ENCODE results near the gene FBXW5. TPM values are rescaled to one million over a fixed set of nuclear protein-coding genes. Genes with fewer than 3 reads are reported as not detected.

The FBXW5 gene
- total and polyA plus RNA-seq, 5 experiments from 2014 or later = 62.9 to 93.1 (median 92.1) TPM

DNA sequence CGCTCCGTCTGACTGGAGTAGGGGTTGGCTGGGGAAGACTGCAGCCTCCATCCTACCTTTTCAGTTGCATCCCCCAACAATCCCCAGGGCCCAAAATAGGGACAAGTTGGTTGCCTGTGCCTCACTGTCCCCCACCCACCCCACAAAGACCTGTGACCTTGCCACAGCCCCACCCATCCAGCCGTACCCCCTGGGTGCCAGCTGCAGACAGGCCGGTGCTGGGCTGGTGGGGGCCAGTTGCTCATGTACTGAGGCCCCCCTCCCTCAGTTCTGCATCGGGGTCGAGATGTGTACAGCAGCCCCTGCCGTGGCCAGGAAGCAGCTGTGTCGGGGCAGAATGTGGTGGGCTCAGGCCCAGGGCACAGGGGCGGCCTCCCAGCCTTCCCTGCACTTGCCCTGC is 38.6 kb upstream of the FBXW5 start:
- Mint-ChIP-seq H3K9me3 (no peaks in the 10 kb centered on the region), H3K36me3 (no peaks in the 10 kb centered on the region), H3K27me3 (peaks cover 3 to 27% (median 13%) of the 10 kb centered on the region in 5 donors), H3K4me1 (peaks cover 3 to 9% (median 8%) of the 10 kb centered on the region in 4 donors), H3K27ac (no peak overlapping the region), H3K4me3 (peak overlapping the region in 1 of 10 donors; percentile 34)
- ATAC-seq = no peak
- POLR2A ChIA-PET = interaction anchor here (1.2 kb wide), 1 partner anchor 8 kb away, joined by 4 read pairs; no protein-coding TSS in a partner anchor
- DNase-seq = no peak

DNA sequence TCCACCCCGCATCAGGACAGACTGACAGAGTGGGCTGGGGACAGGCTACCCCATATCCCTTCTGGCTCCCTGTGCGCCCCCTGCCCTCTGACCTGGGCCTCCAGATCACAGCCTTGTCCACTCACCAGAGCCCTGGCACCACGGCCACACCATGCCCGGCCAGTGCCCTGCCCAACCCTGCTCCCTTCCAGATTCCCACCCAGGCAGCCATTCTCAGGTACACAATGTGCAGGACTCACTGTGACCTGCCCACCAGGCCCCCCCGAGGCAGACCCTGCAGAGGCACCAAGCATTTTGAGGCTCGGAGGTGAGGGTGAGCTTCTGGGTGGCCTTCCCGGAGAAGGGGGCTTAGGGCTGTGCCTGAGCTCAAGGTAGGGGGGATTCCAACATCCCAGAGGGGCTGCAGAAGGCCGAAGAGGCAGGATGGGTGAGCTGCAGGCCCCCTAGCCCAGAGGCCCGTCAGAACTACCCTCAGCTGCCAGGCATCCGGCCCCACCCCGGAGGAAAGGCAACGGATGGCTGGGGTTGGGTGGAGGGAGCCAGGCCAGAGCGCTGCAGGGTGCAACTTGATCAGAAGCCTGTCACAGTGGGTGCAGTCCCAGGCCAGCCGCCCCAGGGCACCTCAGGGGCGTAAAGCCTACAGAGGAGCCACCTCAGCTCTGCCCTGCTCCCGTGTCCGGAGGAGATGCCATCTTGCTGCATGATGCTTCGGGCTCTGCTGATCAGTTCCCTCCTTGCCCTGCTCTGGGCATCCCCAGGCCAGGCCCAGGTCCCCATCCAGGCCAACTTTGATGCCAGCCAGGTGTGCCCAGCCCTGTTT is 37.9 kb upstream of the FBXW5 start, which contains the start of gene LCNL1:
Gene LCNL1, plus strand, starts transcription at position 762 of the 820 bp plus-strand sequence. CDS start 594 bp downstream, outside the sequence.
- H3K27ac Mint-ChIP-seq = peak within 1 kb of the TSS in 2 of 10 donors; percentile 13 to 31
- DNase-seq (no peak), ATAC-seq (no peak)
- POLR2A ChIA-PET = interaction anchor here (0.5 to 1.2 kb wide), 3 partner anchors 9 to 85 kb away, joined by 3 to 4 read pairs (median 3); no protein-coding TSS in a partner anchor
- no peaks in the 10 kb centered on the region for H3K9me3 Mint-ChIP-seq
- H3K4me3 Mint-ChIP-seq = peak within 1 kb of the TSS in 8 of 10 donors; percentile 1 to 73 (median 35)
- H3K27me3 Mint-ChIP-seq = peaks cover 3 to 27% (median 10%) of the 10 kb centered on the region in 5 donors
- H3K4me1 Mint-ChIP-seq = peaks cover 3 to 9% (median 8%) of the 10 kb centered on the region in 4 donors
- H3K36me3 Mint-ChIP-seq = no peaks in the 10 kb centered on the region

DNA sequence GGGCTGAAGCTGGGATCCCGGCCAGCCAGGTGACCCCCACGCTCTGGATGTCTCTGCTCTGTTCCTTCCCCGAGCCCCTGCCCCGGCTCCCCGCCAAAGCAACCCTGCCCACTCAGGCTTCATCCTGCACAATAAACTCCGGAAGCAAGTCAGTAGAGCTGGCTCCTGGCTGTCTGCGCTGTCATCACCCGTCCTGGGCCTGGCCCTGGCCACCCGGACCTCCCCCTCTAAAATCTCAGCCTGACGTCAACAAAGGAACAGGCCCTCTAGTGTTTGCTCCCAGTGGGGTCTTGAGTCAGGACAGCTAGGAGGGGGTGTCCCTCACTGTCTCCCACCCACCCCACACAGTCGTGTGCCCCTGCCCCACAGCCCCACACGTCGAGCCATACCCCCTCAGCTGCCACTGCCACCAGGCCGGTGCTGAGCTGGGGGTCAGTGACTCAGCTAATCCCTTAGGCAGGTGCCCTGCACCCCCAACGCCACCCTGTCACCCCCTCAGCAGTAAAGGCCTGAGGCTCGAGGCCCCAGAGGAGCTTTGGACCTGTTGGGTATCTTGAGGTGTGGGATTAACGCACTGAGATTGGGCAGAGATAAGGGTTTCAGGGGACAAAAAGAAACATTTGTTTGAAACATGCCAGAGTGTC is 37.2 kb upstream of the FBXW5 start:
- Mint-ChIP-seq H3K27me3 (peaks cover 3 to 27% (median 9%) of the 10 kb centered on the region in 5 donors), H3K36me3 (no peaks in the 10 kb centered on the region), H3K27ac (no peak overlapping the region), H3K4me1 (peaks cover 5 to 11% (median 7%) of the 10 kb centered on the region in 4 donors), H3K4me3 (peak overlapping the region in 1 of 10 donors; percentile 34), H3K9me3 (no peaks in the 10 kb centered on the region)
- POLR2A ChIA-PET = interaction anchor here (0.7 to 1.2 kb wide), 2 partner anchors 10 to 31 kb away, joined by 3 to 4 read pairs; no protein-coding TSS in a partner anchor
- ATAC-seq (no peak), DNase-seq (no peak)

DNA sequence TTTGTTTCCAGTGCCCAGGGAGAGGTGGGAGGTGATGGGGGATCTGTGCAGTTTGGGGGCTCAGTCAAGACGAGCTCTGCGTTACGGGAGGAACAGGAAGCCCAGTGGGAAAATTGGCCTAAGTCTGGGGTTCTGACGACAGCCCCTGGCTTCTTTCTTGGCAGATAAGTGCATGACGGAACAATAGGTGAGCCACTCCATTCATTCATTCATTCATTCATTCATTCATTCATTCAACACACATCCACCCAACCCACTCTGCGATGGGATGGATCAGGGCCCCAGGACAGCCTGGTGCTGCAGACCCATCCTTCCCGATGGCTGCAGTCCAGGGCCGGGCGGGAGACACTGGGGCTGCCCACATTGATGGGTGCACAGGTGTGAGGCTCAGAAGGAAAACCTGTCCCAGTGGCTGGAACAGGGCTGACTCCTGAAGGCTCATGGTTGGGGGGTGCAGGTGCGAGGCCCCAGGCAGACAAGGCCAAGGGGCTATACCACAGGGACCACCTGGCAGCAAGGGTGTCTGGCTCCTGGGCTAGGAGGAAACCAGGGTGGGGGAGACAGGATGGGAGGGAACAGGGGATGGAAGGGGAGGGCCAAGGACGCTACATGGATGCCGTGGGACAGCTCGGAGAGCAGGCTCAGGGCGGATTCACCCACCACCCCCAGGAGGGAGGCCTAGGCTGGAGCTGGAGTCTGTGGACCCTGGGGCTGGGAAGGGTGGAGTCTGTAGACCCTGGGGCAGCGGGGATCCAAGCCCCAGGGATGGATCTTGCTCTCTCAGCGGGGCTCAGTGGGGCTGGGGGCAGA is 36.3 kb upstream of the FBXW5 start:
- Mint-ChIP-seq H3K9me3 (no peaks in the 10 kb centered on the region), H3K4me3 (no peak overlapping the region)

DNA sequence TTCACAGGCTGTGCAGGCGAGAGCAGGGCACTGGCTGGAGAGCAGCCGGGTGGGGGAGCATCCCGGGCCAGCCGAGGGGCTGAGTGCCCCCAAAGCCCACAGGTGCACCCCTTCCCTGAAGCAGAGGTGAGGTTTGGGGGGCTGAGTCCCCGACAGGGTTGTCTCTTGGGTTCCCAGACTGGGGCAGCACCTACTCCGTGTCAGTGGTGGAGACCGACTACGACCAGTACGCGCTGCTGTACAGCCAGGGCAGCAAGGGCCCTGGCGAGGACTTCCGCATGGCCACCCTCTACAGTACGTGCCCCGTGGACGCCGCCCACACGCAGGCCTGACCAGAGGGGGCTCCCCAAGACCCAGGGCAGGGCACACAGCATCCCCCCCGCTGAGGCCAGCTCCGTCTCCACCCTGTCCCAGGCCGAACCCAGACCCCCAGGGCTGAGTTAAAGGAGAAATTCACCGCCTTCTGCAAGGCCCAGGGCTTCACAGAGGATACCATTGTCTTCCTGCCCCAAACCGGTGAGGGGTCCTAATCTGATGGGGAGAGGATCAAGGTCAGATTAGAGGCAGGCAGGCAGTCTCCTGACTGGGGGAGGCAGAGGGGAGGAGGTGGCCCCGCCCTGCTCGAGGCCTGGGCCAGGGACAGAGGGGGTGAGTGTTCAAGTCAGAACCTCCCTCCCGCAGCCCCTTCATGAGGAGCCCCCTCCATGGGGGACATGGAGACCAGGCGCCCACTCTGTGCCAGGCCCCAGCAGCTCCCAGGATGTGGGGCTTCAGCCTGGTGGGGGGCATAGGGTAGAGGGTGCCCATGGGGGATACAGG is 35.4 kb upstream of the FBXW5 start:
- DNase-seq (peak in 1 of 10 donors; percentile 9), ATAC-seq (no peak)
- Mint-ChIP-seq H3K36me3 (no peaks in the 10 kb centered on the region), H3K27ac (no peak overlapping the region), H3K27me3 (peaks cover 3 to 22% (median 7%) of the 10 kb centered on the region in 5 donors), H3K9me3 (no peaks in the 10 kb centered on the region), H3K4me1 (peaks cover 11 to 26% (median 22%) of the 10 kb centered on the region in 4 donors), H3K4me3 (peak overlapping the region in 1 of 10 donors; percentile 14)
- POLR2A ChIA-PET = interaction anchor here (1.1 kb wide), 1 partner anchor 32 kb away, joined by 3 read pairs; no protein-coding TSS in a partner anchor

More for the DNA sequence above, 36.3 kb upstream of the FBXW5 start:
- Mint-ChIP-seq H3K4me1 (peaks cover 7 to 18% (median 13%) of the 10 kb centered on the region in 4 donors), H3K36me3 (no peaks in the 10 kb centered on the region), H3K27me3 (peaks cover 3 to 22% (median 7%) of the 10 kb centered on the region in 5 donors), H3K27ac (no peak overlapping the region)
- POLR2A ChIA-PET = no interaction called here
- no peak for ATAC-seq
- DNase-seq = no peak

DNA sequence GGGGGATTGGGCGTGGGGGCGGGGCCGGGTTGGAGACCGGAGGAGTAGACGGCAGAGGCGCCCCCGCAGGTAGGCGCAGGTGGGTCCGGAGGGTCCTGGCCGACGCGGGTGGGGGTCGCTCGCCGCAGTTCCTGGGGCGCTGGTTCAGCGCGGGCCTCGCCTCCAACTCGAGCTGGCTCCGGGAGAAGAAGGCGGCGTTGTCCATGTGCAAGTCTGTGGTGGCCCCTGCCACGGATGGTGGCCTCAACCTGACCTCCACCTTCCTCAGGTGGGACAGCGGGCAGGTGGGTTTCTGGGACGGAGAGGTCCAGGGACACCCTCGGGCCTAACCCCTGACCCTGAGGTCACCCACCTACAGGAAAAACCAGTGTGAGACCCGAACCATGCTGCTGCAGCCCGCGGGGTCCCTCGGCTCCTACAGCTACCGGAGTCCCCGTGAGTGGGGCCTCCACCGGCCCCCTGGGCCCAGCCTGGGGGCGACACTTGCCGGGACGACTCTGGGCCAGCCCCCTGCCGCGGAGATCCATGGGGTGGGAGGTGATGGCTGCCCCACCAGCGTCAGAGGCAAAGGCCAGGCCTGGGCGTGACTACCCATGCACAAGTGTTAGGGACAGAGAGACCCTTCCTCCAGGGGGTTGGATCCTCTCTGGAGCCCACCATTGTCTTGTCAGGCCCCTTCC is 34.5 kb upstream of the FBXW5 start:
- peaks cover 10 to 31% (median 25%) of the 10 kb centered on the region in 4 donors for H3K4me1 Mint-ChIP-seq
- no peaks in the 10 kb centered on the region for H3K9me3 Mint-ChIP-seq
- H3K27me3 Mint-ChIP-seq = peaks cover 3 to 16% (median 4%) of the 10 kb centered on the region in 5 donors
- ATAC-seq (peak in 1 of 2 donors; percentile 9), DNase-seq (peak in 1 of 10 donors; percentile 9)
- H3K4me3 Mint-ChIP-seq = peak overlapping the region in 1 of 10 donors; percentile 18
- POLR2A ChIA-PET = interaction anchor here (0.6 to 5.6 kb wide), 6 partner anchors 10 to 172 kb away, joined by 3 to 45 read pairs (median 4); partner anchors contain the start of gene PAXX
- no peaks in the 10 kb centered on the region for H3K36me3 Mint-ChIP-seq
- H3K27ac Mint-ChIP-seq = no peak overlapping the region

DNA sequence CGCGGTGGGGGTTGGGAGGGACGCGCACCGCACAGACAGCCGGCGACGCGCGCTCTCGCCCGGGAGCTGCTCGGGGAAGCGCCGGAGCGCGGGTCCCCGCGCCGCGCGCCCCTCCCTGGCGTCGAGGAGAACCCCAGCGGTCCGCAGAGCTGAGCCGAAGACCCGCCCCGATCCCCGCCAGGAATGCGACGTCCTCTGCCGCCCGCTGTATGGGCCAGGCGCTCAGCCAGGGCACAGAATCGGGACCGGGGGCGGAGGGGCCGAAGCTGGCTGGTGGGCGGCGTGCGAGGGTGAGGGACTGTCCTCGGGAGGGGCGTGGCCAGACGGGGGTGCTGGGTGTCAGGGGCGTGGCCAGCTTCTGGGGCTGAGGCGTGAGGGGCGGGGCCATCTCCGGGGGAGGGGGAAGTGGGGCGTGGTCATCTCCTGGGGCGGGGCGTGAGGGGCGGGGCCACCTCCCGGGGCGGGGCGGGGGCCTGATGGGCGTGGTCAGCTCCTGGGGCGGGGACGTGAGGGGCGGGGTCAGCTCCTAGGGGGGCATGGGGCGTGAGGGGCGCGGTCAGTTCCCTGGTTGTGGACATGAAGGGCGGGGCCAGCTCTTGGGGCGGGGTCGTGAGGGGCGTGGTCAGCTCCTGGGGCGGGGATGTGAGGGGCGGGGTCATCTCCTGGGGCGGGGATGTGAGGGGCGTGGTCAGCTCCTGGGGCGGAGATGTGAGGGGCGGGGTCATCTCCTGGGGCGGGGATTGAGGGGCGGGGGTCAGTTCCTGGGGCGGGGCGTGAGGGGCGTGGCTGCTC is 33.7 kb upstream of the FBXW5 start:
- peak overlapping the region in 3 of 10 donors; percentile 45 to 75 (median 68) for H3K4me3 Mint-ChIP-seq
- no peak overlapping the region for H3K27ac Mint-ChIP-seq
- ATAC-seq (peak; percentile 63 to 68), DNase-seq (peak; percentile 62 to 86 (median 70))
- H3K4me1 Mint-ChIP-seq = peaks cover 7 to 29% (median 23%) of the 10 kb centered on the region in 4 donors
- POLR2A ChIA-PET = interaction anchor here (0.6 to 5.6 kb wide), 8 partner anchors 10 to 171 kb away, joined by 3 to 45 read pairs (median 4); partner anchors contain the start of gene PAXX
- H3K36me3 Mint-ChIP-seq = no peaks in the 10 kb centered on the region
- no peaks in the 10 kb centered on the region for H3K9me3 Mint-ChIP-seq
- H3K27me3 Mint-ChIP-seq = peaks cover 0 to 9% (median 0%) of the 10 kb centered on the region in 5 donors

DNA sequence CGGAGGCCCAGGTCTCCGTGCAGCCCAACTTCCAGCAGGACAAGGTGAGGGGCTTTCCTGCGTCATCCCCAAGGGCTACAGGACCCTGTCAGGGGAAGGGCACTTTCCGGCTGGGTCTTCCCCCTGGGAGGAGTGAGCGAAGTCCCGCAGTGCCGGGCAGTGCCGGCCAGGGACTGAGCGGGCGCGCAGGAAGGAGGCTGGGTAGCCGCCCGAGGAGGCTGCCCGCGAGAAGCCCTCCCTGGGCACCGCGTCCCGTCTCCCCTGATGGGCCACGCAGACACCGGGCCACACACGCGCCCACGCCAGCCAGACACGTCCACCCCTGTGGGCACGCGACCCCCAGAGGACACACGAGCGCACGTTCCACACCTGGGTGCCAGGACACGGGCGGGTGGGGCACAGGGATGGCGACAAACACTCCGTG is 33.1 kb upstream of the FBXW5 start:
- Mint-ChIP-seq H3K36me3 (no peaks in the 10 kb centered on the region), H3K9me3 (no peaks in the 10 kb centered on the region), H3K27ac (peak overlapping the region in 1 of 10 donors; percentile 49), H3K27me3 (peaks cover 0 to 3% (median 0%) of the 10 kb centered on the region in 5 donors), H3K4me3 (peak overlapping the region in 6 of 10 donors; percentile 7 to 56 (median 34)), H3K4me1 (peaks cover 7 to 29% (median 23%) of the 10 kb centered on the region in 4 donors)
- POLR2A ChIA-PET = interaction anchor here (0.8 to 5.6 kb wide), 5 partner anchors 15 to 170 kb away, joined by 3 to 45 read pairs (median 4); partner anchors contain the start of gene PAXX
- ATAC-seq (no peak), DNase-seq (no peak)

DNA sequence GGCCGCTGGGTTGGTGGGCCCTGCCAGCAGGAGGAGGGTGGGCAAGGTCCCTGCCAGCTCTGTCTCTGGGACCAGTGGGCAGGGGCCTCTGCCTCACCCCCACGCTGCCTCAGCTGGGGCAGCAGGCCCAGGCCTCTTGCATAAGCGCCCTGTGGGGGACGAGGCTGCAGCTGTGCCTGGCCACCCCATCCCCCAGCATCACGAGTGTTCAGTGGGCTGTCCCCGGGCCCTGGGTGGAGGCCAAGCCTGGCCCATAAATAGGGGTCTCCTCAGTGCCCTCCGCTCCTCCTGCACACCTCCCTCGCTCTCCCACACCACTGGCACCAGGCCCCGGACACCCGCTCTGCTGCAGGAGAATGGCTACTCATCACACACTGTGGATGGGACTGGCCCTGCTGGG is 32.7 kb upstream of the FBXW5 start, which contains the start of gene PTGDS:
Gene PTGDS, plus strand, starts transcription at position 282 of the 400 bp plus-strand sequence. Its CDS starts 75 bp downstream, at position 357.
- peaks cover 7 to 29% (median 23%) of the 10 kb centered on the region in 4 donors for H3K4me1 Mint-ChIP-seq

More for the DNA sequence above, 32.7 kb upstream of the FBXW5 start, which contains the start of gene PTGDS:
- POLR2A ChIA-PET = interaction anchor here (0.8 to 5.6 kb wide), 4 partner anchors 8 to 20 kb away, joined by 3 to 45 read pairs (median 4); partner anchors contain the start of gene PAXX
- no peaks in the 10 kb centered on the region for H3K36me3 Mint-ChIP-seq
- no peaks in the 10 kb centered on the region for H3K9me3 Mint-ChIP-seq
- DNase-seq (no peak), ATAC-seq (no peak)
- H3K27ac Mint-ChIP-seq = peak within 1 kb of the TSS in 4 of 10 donors; percentile 40 to 55 (median 51)
- H3K4me3 Mint-ChIP-seq = peak within 1 kb of the TSS in 9 of 10 donors; percentile 25 to 75 (median 48)
- peaks cover 0 to 2% (median 0%) of the 10 kb centered on the region in 5 donors for H3K27me3 Mint-ChIP-seq

Measured in naive thymus-derived CD8-positive, alpha-beta T cell (primary cell).